ENCODE measurements around the gene ARL5C. TPM values are rescaled to one million over a fixed set of nuclear protein-coding genes. Genes with fewer than 3 reads are reported as not detected.

ARL5C gene
- total RNA-seq, 1 donor, result not detected

GRCh38 chr17:39186481-39187002 lies 20.6 kb upstream of the ARL5C start:
- no peak overlapping the region for H3K4me3 ChIP-seq (ENCODE audit: low read depth, low read length)
- no peak for DNase-seq (ENCODE audit: low read depth)
- TF ChIP-seq, protein P1, sequence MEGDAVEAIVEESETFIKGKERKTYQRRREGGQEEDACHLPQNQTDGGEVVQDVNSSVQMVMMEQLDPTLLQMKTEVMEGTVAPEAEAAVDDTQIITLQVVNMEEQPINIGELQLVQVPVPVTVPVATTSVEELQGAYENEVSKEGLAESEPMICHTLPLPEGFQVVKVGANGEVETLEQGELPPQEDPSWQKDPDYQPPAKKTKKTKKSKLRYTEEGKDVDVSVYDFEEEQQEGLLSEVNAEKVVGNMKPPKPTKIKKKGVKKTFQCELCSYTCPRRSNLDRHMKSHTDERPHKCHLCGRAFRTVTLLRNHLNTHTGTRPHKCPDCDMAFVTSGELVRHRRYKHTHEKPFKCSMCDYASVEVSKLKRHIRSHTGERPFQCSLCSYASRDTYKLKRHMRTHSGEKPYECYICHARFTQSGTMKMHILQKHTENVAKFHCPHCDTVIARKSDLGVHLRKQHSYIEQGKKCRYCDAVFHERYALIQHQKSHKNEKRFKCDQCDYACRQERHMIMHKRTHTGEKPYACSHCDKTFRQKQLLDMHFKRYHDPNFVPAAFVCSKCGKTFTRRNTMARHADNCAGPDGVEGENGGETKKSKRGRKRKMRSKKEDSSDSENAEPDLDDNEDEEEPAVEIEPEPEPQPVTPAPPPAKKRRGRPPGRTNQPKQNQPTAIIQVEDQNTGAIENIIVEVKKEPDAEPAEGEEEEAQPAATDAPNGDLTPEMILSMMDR (IDR thresholded peaks at IDR 0.05; ENCODE audit: insufficient read depth, low read depth, low read length), result no peak

DNA sequence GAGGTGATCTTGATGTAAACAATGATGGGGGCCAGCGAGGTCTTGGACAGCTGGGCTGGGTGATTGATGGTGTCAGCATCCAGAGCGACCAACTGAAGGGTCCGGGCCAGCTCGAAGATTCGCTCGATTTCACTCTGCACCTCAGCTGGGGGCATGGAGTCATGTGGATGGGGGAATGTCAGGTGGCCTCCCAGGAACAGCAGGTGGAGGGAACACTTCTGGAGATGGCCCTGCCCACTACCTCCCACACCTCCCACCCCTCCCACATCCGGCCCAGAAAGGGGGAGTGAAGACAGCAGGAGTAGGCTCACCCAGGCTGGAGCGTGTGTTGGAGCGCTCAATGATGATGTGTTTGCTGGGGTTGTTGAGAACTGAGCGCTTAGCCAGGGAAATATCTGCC lies 17.8 kb upstream of the ARL5C start:
- no peak for DNase-seq (ENCODE audit: low read depth)
- no peak overlapping the region for H3K4me3 ChIP-seq (ENCODE audit: low read depth, low read length)
- TF ChIP-seq, protein P1 (IDR thresholded peaks at IDR 0.05; ENCODE audit: insufficient read depth, low read depth, low read length), result no peak

GRCh38 chr17:39183045-39183444 lies 17.1 kb upstream of the ARL5C start:
- no peak overlapping the region for H3K4me3 ChIP-seq (ENCODE audit: low read depth, low read length)
- no peak for DNase-seq (ENCODE audit: low read depth)
- TF ChIP-seq, protein P1 (IDR thresholded peaks at IDR 0.05; ENCODE audit: insufficient read depth, low read depth, low read length), result no peak

DNA sequence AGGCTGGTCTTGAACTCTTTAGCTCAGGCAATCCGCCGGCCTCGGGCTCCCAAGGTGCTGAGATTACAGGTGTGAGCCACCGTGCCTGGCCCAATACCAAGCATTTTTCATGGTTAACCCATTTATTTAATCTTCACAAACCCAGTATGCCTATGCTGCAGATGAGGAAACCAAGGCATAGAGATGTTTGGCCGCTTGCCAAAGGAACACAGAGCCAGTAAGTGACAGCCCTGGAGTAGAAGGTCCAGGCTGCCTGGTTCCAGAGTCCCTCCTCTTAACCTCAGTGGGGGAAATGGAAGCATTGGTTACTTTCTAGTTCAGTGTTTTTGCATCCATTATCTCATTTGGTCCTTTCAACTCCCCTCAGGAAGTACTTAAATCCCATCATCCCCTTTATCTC lies 15.3 kb upstream of the ARL5C start:
- TF ChIP-seq, protein P1 (IDR thresholded peaks at IDR 0.05; ENCODE audit: insufficient read depth, low read depth, low read length), result no peak
- DNase-seq (ENCODE audit: low read depth), result no peak
- H3K4me3 ChIP-seq (ENCODE audit: low read depth, low read length), result no peak overlapping the region

DNA sequence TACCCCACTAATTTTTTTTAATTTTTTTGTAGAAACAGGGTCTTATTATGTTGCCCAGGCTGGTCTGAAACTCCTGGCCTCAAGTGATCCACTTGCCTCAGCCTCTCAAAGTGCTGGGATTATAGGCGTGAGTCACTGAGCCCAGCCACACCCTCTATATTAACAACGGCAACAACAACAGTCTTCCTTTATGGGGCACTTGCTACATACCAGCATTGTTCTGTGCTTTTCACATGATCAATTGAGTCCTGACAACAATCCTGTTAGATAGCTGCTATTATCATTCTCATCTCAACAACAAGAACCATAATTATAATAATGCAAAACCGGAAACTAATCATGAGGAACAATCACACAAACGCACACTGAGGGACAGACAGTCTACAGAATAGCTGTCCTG lies 12.6 kb upstream of the ARL5C start:
- no peak overlapping the region for H3K4me3 ChIP-seq (ENCODE audit: low read depth, low read length)
- TF ChIP-seq, protein P1 (IDR thresholded peaks at IDR 0.05; ENCODE audit: insufficient read depth, low read depth, low read length), result no peak
- DNase-seq (ENCODE audit: low read depth), result peak; percentile 62

- H3K4me3 ChIP-seq (ENCODE audit: low read depth, low read length), result no peak overlapping the region
- TF ChIP-seq, protein P1 (IDR thresholded peaks at IDR 0.05; ENCODE audit: insufficient read depth, low read depth, low read length), result no peak
- DNase-seq (ENCODE audit: low read depth), result no peak
Observed at GRCh38 chr17:39177256-39177655, 11.3 kb upstream of the ARL5C start.

GRCh38 chr17:39175695-39176093 lies 9.7 kb upstream of the ARL5C start:
- DNase-seq (ENCODE audit: low read depth), result no peak
- no peak overlapping the region for H3K4me3 ChIP-seq (ENCODE audit: low read depth, low read length)
- TF ChIP-seq, protein P1 (IDR thresholded peaks at IDR 0.05; ENCODE audit: insufficient read depth, low read depth, low read length), result no peak
